Putamen (tissue), 1 donor: ENCODE results near the gene IGFL3.
"Not testable (repeated sequence)": the region's sequence is repeated elsewhere in the genome, so short reads cannot be mapped to it uniquely, and the experiment has no call there.

Source experiments
- DNase-seq: peaks from one replicate; pipeline ENCODE4 v3.0.0-alpha.2; 2016; ENCODE audit warnings: low spot score

Gene IGFL3

DNA sequence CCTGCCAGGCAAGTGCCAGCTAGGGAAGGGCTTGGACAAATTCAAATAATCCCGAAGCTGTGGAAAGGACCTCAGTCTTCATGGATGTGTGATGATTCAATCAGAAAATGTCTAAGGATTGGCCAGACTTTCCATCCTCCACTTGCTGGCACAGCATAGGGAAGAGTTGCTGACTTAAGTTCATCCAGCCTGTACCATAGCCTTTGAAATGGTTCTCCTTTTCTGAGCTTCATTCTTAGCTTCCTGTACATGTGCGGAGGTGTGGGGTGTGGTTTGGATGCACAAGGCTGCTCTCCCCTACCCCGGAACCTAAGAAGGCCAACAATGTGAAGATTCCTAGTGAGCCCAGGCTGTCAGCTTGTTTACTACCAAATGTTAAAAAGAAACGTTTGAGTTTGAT, 959 bp upstream of the IGFL3 start:
- no peak for DNase-seq

DNA sequence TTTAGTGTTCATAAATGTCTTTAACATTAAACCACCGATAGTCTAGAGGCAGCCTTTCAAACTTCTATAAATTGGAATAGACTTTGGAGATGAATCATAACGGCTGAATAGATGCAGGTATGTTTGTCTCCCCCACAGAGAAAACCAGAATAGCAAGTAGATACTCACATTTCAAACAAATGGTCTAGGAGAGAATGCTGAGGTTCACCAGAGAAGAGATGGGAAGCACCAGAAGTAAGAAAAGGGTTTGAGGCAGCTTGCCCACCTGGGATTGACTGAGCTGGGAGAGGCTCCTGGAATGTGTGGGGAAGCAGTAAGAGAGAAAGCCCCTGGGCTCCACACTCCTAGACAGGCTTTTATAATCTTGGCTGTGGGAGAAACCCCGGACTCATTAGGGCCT, 6.4 kb downstream of the IGFL3 start:
- no peak for DNase-seq

DNA sequence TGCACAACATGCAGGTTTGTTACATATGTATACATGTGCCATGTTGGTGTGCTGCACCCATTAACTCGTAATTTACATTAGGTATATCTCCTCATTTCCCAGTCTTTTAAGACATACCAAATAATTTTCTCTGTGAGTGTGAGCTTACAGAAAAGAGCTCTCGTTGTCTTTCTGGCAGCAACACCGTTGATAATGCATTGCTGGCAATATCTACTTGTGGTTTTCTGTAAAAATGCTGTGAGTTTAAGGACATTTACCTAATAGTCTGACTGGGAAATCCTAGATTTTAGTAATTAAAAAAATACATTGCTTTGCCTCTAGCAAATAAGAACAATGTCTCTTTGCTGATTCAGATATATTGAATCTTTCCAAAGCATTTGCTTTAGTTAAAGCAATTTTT, 8.4 kb downstream of the IGFL3 start:
- DNase-seq = no peak

DNA sequence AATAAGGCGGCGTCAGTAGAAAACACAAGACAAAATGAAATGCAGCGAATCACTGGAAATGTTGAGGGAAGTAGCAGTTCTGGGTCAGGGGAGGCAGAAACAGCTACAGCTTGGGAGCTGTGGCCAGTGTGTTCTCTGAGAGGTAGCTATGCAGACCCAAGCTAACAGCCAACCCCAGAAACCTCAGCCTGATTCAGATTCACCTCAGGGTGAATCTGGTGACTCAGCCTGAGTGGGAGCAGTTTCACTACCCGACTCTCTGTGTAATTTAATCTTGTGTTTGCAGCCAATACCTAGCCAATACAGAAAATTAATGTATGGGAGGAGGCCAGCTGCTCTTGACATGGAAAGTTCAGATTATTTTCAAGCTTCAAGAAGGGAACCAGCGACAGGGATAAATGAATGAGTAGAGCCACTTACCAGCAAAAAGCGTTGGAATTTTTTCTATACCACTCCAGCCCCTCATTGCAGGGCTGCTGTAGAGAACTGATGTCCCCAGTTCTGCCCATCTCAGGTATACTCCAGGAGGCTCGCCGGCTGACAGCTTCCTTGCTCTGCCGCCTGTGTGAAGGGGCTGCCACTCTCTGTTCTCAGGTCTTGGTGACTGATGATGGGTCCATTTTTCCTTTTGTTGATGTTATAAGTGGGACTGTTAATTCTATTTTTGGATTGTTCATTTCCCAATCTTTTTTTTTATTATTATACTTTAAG, 8.9 kb downstream of the IGFL3 start:
- DNase-seq = no peak

DNA sequence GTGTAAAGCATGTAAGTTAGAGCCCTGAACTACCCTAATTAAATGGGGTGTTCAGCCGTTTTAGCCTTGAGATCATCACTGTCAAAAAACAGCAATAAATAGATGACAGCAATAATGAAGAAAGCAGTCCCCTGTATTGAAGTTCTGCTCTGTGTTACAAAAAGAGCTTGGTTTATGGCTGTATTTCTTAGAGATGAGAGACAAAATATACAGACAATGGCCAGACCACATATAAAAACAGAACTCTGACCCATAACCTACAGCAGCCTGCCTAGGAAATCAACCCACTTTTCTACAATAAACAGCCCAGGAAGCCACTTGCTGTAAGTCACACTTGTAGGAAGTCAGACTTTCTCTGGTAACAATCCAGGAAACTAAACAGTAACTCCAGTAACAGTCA, 10.8 kb downstream of the IGFL3 start:
- DNase-seq = no peak

DNA sequence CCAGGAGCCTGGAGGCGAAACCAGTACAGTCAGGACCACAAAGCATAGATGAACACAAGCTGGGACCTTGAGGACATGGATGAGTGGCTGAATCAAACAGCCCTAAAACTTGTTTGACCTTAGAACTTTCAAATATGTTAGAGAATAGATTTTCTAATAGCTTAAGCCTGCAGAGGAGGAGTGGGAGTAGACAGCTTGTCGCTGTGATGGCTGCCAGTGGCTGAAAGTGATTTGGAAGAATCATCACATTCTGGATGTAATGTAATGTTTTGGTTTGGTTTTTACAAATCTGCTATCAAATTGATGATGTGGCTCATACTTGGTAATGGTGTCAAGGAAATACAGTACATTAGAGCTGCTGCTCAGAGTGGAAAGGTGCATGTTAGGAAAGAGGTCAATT, 12.0 kb downstream of the IGFL3 start:
- no peak for DNase-seq

DNA sequence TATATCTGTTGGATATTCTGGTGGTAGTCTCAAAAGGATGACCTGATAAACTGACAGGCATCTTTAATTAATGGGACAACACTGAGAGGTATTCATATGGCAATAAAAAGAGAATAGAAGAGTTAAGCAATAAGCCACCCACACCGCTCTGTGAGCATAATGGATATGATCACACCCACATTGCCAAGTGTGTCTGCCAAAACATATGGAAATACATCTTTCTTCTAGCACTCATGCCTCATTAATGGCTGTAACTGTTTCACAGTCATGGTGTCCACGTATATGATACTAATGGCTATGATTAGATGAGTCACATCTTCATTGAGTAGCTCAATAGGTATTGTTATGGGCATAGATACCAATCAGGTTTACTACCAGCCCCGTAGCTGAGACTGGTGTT, 13.1 kb downstream of the IGFL3 start:
- peak; percentile 30 for DNase-seq

DNA sequence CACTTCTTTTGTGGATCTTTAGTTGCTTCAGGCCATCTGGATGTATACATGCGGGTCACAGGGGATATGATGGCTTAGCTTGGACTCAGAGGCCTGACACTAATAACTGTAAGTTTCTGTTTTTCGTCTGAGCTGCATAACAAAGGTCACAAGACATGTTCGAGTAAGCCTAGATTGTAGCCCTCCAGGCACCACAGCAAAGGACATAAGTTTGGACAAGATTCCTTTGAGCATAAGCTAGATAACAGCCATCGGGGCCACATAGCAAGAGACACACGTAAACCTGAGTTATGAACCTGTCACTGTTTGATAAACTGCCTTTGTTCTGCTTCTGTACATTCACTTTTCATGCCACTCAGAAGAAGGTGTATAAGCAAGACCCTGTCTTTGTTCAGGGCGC, 14.6 kb downstream of the IGFL3 start:
- DNase-seq = no peak

DNA sequence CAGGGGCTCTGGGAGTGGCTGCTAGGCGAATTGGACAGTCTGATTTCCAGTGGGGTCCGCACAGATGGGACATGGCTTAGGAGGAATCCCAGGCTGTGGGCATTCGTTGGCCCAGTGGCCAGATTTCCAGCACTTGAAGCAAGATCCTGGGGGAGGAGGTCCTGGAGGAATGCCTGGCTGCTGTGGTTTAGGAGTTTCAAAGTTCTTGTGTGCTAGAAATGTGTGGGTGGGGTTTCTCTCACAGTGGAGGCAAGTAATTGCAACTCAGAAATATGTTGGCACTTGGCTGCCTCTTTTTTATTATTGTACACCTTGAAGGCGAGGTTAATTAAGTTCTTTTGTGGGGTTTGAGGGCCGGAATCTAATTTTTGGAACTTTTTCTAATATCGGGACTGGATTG, 17.1 kb downstream of the IGFL3 start:
- DNase-seq = no peak

DNA sequence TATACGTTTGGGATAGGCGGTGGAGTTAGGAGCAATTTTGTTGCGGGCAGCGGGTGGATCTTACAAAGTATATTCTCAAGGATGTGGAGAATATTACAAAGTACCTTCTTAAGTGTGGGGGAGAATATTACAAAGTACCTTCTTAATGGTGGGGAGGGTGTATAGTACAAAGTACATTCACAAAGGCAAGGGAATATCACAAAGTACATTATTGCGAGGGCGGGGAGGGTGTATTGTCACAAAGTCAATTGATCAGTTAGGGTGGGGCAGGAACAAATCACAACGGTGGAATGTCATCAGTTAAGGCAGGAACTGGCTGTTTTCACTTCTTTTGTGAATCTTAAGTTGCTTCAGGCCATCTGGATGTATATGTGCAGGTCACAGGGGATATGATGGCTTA, 22.2 kb downstream of the IGFL3 start:
- not testable (repeated sequence) for DNase-seq

DNA sequence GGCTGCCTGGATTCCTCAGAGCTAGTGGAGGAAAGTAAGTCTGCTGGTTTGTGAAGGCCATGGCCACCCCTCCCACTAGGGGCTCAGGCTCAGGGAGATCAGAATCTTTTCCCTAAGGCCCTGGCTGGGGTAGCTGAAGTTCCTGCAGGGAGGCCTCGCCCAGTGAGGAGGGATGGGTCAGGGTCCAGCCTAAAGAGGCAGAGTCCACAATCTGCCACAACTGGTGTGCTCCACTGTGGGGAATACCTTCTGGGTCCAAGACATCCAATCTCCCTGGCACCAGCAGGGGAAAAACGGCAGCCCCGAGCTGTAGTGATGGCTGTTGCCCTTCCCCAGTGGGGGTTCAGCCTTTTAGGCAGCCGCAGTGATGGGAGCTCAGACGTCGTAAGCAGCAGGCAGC, 23.2 kb downstream of the IGFL3 start:
- DNase-seq = no peak

DNA sequence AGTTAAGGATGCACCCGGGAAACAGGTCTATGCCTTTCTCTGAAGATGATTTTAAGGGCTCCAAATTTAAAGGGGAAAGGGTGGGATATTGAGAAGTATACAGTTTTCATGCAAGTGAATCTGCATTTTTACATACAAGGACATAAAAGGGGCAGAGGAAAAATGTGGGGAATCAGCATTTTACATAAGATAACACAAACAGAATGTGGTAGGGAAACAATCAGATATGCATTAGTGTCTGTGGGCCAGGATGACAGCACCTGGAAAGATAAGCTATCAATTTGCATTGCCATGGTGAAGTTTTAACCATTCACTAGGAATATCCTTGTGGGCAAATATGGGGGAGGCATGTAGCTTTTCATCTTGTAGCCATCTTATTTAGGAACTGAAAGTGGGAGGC, 24.1 kb downstream of the IGFL3 start:
- DNase-seq = no peak

DNA sequence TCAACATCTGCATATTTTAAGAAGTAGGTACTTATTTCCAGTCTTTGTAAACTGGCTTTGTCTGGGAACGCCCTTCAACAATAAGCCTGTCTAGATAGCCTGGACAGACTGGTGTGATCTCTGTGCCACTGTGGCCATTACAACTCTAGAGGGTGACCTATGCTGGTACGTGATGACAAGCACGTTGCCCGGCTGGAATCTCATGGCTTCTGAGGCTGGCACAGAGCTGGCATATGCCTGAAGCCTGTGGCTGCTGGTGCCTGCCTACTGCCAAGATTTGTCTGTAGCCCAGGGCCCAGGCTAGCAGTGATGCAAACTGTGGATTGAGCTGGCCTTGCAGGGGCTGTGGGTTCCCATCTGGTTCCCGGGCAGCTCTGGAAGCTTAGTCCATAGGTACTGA, 34.0 kb downstream of the IGFL3 start:
- no peak for DNase-seq

DNA sequence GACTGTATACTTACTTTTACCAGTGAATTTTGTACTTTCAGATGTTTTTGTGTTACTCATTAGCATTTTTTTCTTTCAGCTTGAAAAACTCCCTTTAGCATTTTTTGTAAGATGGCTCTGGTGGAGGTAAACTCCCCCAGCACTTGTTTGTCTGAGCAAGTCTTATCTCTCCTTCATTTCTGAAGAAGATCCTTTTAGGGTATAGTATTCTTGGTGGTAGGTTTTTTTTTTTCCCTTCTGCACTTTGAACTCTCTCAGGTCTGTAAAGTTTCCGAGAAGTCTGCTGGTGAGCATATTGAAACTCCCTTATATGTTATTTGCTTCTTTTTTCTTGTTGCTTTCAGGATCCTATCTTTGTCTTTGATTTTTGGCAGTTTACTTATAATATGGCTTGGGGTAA, 35.1 kb downstream of the IGFL3 start:
- DNase-seq = no peak

DNA sequence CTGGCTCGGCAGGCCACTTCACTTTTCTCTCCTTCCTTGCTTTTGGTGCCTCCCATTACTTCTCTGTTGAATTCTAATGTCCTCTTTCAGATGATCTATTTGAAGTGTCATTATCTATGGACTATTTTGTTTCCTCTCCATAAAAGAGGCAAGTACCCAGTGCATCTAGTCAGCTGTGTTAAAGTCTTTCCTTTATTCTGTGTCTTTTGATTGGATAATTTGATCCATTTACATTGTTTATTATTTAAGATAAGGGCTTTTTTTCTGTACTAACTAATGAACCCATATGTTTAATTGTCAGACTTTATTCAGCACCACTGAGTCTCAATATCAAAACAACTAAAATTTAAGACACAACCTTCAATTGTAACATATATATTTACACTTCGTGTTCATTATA, 36.4 kb downstream of the IGFL3 start:
- DNase-seq = no peak

DNA sequence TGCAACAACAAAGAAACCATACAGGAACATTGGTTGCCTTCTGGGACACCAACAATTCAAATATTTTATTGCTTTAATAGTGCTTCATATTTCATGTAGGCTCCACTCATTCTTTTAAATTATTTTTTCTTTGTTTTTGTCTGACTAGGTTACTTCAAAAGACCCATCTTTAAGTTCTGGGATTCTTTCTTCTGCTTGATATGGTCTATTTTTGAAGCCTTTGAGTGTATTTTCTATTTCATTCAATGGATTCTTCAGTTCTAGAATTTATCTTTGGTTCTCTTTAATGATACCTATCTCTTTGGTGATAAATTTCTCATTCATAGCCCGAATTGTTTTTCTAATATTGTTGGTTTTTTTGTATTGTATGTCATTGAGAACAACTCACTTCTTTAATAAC, 38.6 kb downstream of the IGFL3 start:
- DNase-seq = no peak

DNA sequence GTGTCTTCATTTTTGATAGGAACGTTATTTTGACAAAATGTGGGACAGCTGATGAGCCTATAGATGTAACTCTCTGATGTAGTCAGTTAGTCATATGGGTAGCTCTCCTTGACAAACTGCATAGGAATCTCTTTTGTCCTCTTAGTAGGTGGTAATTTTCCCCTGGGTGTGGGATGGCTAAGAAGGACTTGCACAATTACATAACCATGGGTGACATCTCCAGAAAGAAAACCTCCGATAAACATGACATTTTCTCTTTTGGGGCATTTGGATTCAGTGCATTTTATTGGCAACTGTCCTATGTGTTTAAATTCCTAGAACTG, 41.8 kb downstream of the IGFL3 start:
- DNase-seq = no peak

DNA sequence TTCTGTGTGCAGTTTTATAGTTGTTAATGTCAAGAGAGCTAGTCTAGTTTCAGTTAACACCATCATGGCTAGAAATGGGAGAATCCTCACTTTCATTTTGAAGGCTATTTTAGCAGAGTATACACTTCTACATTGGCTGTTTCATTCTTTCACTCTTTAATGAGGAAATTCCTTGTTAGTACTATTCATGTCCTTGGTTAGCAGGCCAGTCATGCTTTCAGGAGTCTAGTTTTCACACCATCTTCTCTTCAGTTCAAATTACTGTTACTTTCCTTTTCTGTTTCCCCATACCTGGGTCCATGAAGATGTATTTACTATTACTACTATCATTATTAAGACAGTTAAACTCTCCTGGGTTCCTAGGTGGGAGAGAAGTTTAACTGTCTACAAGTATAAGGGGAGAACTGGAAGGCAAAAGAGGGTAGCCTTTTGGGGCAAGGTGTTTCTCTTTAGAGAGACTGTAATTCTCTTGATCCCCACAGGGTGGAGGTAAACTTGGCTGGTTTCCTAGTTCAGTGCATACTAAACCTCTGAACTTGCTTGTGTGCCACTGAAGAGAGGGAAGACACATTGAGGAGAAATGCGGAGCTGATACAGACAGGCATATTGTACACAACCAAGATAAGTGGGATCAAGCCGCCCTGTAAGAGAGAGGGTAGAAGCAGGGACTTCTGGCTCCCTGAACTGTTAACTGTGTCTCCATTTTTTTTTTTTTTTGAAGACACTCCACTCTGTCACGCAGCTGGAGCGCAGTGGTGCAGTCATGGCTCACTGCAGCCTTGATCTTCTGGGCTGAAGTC, 42.4 kb downstream of the IGFL3 start:
- no peak for DNase-seq

DNA sequence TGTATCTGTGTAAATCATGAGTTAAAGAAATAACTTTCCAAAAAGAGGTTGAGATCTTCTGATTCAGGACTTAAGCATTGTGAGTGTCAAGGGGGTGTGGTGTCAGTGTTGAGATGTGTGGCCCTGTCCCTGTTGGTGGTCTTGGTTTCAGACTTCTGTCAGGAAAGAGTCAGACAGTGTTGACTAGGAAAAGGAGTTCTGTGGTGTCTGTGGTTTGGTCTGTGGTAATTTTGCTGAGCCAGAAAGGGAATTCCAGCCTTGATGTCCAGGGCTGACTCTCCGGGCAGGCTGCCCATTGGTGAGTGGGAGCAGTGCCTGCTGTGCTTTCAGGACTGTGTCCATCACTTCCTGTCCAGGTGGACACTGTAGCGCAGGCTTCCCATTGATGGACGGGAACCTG, 43.9 kb downstream of the IGFL3 start:
- DNase-seq = no peak

DNA sequence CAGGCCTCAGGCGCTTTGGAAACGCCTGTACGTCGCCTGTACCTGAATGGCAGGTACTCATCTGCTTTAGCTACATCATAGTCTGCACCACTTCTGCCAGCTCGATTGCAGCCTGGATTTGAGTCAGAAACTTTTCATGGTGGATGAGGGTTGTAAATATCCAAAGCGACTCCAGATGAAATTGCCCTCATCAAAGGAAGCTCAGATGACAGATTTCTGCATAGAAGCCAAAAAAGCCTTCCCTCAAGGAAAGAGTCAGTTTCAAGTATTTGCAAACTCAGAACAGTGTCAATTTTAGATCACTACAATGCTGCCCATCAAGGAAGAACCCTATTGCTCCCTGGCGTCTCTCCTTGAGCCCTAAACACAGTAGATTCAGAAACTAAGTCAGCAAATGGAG, 44.9 kb downstream of the IGFL3 start:
- DNase-seq = no peak

DNA sequence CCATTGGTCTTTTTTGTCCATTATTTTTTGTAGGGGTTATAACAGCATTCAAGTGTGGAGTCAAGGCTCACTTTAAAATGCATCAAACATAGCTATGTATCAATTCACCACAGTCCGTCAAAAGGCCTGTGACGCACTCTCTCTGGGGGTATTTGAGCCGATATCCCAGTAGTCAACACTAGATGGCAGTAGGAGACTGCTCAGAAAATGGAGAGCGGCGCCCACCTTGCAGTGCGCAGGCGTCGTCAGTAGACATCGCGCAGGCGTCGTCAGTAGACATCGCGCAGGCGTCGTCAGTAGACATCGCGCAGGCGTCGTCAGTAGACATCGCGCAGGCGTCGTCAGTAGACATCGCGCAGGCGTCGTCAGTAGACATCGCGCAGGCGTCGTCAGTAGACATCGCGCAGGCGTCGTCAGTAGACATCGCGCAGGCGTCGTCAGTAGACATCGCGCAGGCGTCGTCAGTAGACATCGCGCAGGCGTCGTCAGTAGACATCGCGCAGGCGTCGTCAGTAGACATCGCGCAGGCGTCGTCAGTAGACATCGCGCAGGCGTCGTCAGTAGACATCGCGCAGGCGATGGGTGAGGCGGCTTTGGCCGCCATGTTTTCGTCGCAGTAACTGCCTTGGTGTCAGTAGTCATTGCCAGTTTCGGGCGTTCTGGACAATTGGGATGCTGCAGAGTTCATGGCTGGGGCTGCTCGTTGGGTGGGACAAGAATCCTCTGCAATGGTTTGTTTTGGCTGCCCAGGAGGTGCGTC, 45.7 kb downstream of the IGFL3 start:
- DNase-seq = peak; percentile 78

DNA sequence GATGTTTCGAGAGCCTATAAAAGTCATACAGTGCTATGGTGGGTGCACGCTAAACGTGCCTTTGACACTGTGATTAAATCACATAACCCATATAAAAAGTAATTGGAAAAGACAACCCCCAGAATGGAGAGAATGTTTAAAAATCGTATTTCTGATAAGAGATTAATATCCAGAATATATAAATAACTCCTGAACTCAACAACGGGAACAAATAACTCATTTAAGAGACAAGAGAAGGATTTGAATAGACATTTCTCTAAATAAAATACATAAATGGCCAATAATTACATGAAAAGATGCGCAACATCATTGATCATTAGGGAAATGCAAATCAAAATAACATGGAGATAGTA, 46.7 kb downstream of the IGFL3 start:
- DNase-seq = no peak
